SK-N-SH (cell line): Measurements from ENCODE around the gene AGFG1. TPM values are rescaled to one million over a fixed set of nuclear protein-coding genes. Genes with fewer than 3 reads are reported as not detected.

Experiments used
- CTCF ChIA-PET: fragments of 300-600, 350-600 bp; formaldehyde crosslinking; extraction: SDS; loops from one replicate; lab custom pipeline; 2021; lab: Yijun Ruan, JAX
- POLR2A ChIA-PET: fragments of 350-600 bp; sonication (Branson Sonifier 250); formaldehyde crosslinking; extraction: SDS; loops from one replicate; lab custom pipeline; 2020; ENCODE audit warnings: antibody characterized with exemption, inconsistent platforms; lab: Yijun Ruan, JAX
- DNase-seq: peaks from one replicate; pipeline ENCODE4 v3.0.0; 2012
- H2AFZ ChIP-seq: fragments of 200-600 bp; sonication (generic); 2 replicates; pipeline ENCODE4 v1.8.1; 2016; ENCODE audit warnings: antibody characterized with exemption, mild to moderate bottlenecking, low read depth
- H3F3A ChIP-seq: fragments of 200-600 bp; sonication (generic); replicated peaks from 2 replicates; pipeline ENCODE3; 2016; ENCODE audit warnings: antibody characterized with exemption, mild to moderate bottlenecking; ENCODE audit not compliant: insufficient read depth
- H3K27ac ChIP-seq, 2 experiments: fragments of 200-500 bp in 1 of 2; fragments of 200-600 bp in 1 of 2; sonication (Bioruptor generic) in 1 of 2; sonication (generic), shearing (Covaris generic) in 1 of 2; 2 replicates each; pipeline versions ENCODE4 v1.5.1 to v1.6.1; 2014 to 2016; ENCODE audit warnings: low read depth in 2 of 2, inconsistent platforms in 1 of 2, low read length in 1 of 2, mild to moderate bottlenecking in 1 of 2, mixed read lengths in 1 of 2
- H3K27me3 ChIP-seq: fragments of 200-600 bp; sonication (generic), shearing (Covaris generic); 2 replicates; pipeline ENCODE4 v1.6.1; 2016; ENCODE audit warnings: mixed run types; ENCODE audit not compliant: insufficient read depth
- H3K36me3 ChIP-seq, 2 experiments: fragments of 200-500 bp in 1 of 2; fragments of 200-600 bp in 1 of 2; sonication (Bioruptor generic) in 1 of 2; sonication (generic) in 1 of 2; replicated peaks in 1 of 2; 2 replicates each; pipeline versions ENCODE3 to v1.5.1; 2014 to 2016; ENCODE audit warnings: low read length in 1 of 2, mild to moderate bottlenecking in 1 of 2; ENCODE audit not compliant: insufficient read depth in 2 of 2, control insufficient read depth in 1 of 2
- H3K4me1 ChIP-seq, 2 experiments: fragments of 200-500 bp in 1 of 2; fragments of 200-600 bp in 1 of 2; sonication (Bioruptor generic) in 1 of 2; sonication (generic), shearing (Covaris generic) in 1 of 2; 2 replicates each; pipeline versions ENCODE4 v1.5.1 to v1.6.1; 2014 to 2016; ENCODE audit warnings: low read depth in 1 of 2, low read length in 1 of 2, mixed run types in 1 of 2; ENCODE audit not compliant: insufficient read depth in 2 of 2, control insufficient read depth in 1 of 2
- H3K4me2 ChIP-seq: fragments of 200-600 bp; sonication (generic), shearing (Covaris generic); 2 replicates; pipeline ENCODE4 v1.6.1; 2017; ENCODE audit warnings: mixed run types
- H3K4me3 ChIP-seq, 2 experiments: fragments of 200-500 bp in 1 of 2; fragments of 200-600 bp in 1 of 2; sonication (Bioruptor generic) in 1 of 2; sonication (generic), shearing (Covaris generic) in 1 of 2; 2 replicates each; pipeline versions ENCODE4 v1.5.1 to v1.8.1; 2014 to 2016; ENCODE audit warnings: low read depth in 2 of 2, inconsistent platforms in 1 of 2, low read length in 1 of 2, mild to moderate bottlenecking in 1 of 2, mixed read lengths in 1 of 2, moderate library complexity in 1 of 2
- H3K79me2 ChIP-seq: fragments of 200-600 bp; sonication (generic); 2 replicates; pipeline ENCODE4 v1.8.1; 2017; ENCODE audit warnings: mild to moderate bottlenecking; ENCODE audit not compliant: insufficient read depth
- H3K9ac ChIP-seq: fragments of 200-600 bp; sonication (generic); 2 replicates; pipeline ENCODE4 v1.6.1; 2017; ENCODE audit warnings: mixed run types
- H3K9me2 ChIP-seq: fragments of 200-600 bp; sonication (generic); 2 replicates; pipeline ENCODE4 v1.6.1; 2017; ENCODE audit warnings: mixed run types
- H3K9me3 ChIP-seq: fragments of 200-600 bp; sonication (generic); 2 replicates; pipeline ENCODE4 v1.6.1; 2017; ENCODE audit warnings: mixed run types, mild to moderate bottlenecking, moderate library complexity
- H4K20me1 ChIP-seq: fragments of 200-600 bp; sonication (generic); 2 replicates; pipeline ENCODE4 v1.6.1; 2017; ENCODE audit warnings: mild to moderate bottlenecking, mixed run types; ENCODE audit not compliant: insufficient read depth
- ELF1 ChIP-seq: IDR thresholded peaks from 2 replicates; pipeline ENCODE4 v1.4.0; 2012
- FOXJ3 ChIP-seq: sonication (generic); formaldehyde crosslinking; IDR thresholded peaks from 2 replicates; pipeline ENCODE4 v1.5.1; 2020; ENCODE audit warnings: mild to moderate bottlenecking, missing genetic modification reagents
- FOXM1 ChIP-seq: IDR thresholded peaks from 2 replicates; pipeline ENCODE4 v1.4.0; 2012; ENCODE audit warnings: low read depth, mild to moderate bottlenecking
- JUND ChIP-seq: IDR thresholded peaks from 2 replicates; pipeline ENCODE4 v1.4.0; 2012
- MXI1 ChIP-seq: IDR thresholded peaks from 2 replicates; pipeline ENCODE4 v1.6.1; 2012; ENCODE audit warnings: mild to moderate bottlenecking, low read depth, low read length, improper control_type of control experiment
- POLR2AphosphoS5 ChIP-seq: IDR thresholded peaks from 2 replicates; pipeline ENCODE4 v1.6.1; 2012; ENCODE audit warnings: low read depth, low read length
- RAD21 ChIP-seq: IDR thresholded peaks from 2 replicates; pipeline ENCODE4 v1.6.1; 2012; ENCODE audit warnings: mild to moderate bottlenecking, low read length
- SIN3A ChIP-seq: IDR thresholded peaks from 2 replicates; pipeline ENCODE4 v1.6.1; 2012; ENCODE audit warnings: low read depth, mild to moderate bottlenecking, low read length, moderate library complexity, borderline replicate concordance
- SMC3 ChIP-seq: IDR thresholded peaks from 2 replicates; pipeline ENCODE4 v1.6.1; 2012; ENCODE audit warnings: low read depth, low read length, improper control_type of control experiment
- TAF1 ChIP-seq: IDR thresholded peaks from 2 replicates; pipeline ENCODE4 v1.6.1; 2012; ENCODE audit warnings: low read depth, mild to moderate bottlenecking, low read length, moderate library complexity, borderline replicate concordance
- TEAD4 ChIP-seq: IDR thresholded peaks from 2 replicates; pipeline ENCODE4 v1.4.0; 2012; ENCODE audit warnings: mild to moderate bottlenecking, borderline replicate concordance; ENCODE audit not compliant: insufficient read depth
- USF1 ChIP-seq: IDR thresholded peaks from 2 replicates; pipeline ENCODE4 v1.4.0; 2012; ENCODE audit warnings: low read depth, borderline replicate concordance
- YY1 ChIP-seq: IDR thresholded peaks from 2 replicates; pipeline ENCODE4 v1.4.0; 2012; ENCODE audit warnings: low read depth, mild to moderate bottlenecking
- WGBS: methylation state at CpG from one replicate; pipeline ENCODE4 v1.1.6; 2017; ENCODE audit warnings: low lambda C conversion rate; 5-methylcytosine and 5-hydroxymethylcytosine counted together
- polyA plus RNA-seq, 3 experiments: library from polyadenylated mRNA; depleted of rRNA; stranded (reverse); fragments of >200 nt; gene quantifications; 2 replicates each; pipeline ENCODE4 v1.2.3, GENCODE V29; 2012
- TF ChIP-seq, protein P1 (sequence below): IDR thresholded peaks from 2 replicates; pipeline ENCODE4; 2012
- TF ChIP-seq, protein P2 (sequence below): fragments of 200-600 bp; sonication (generic); IDR thresholded peaks from 2 replicates; pipeline ENCODE4 v1.6.1; 2017; ENCODE audit warnings: antibody characterized with exemption, mild to moderate bottlenecking, moderate library complexity

The AGFG1 gene
- polyA plus RNA-seq, 1 of the 3 experiments (the other 2 are of a cell fraction), result 42.3 TPM

DNA sequence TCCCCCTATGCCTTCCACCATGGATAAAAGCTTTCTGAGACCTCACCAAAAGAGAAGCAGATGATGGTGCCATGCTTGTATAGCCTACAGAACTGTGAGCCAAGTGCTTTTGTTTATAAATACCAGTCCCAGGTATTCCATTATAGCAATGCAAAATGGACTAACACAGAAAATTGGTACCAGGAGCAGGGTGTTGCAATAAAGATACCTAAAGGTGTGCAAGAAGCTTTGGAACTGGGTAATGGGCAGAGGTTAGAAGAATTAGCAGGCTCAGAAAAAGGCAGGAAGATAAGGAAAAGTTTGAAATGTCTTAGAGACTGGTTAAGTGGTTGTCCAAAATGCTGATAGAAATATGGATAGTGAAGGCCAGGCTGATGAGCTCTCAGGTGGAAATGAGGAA, 110.4 kb downstream of the AGFG1 start (continued):
- TF ChIP-seq MXI1, result no peak
- no peak for TF ChIP-seq FOXM1
- TF ChIP-seq JUND, result no peak

DNA sequence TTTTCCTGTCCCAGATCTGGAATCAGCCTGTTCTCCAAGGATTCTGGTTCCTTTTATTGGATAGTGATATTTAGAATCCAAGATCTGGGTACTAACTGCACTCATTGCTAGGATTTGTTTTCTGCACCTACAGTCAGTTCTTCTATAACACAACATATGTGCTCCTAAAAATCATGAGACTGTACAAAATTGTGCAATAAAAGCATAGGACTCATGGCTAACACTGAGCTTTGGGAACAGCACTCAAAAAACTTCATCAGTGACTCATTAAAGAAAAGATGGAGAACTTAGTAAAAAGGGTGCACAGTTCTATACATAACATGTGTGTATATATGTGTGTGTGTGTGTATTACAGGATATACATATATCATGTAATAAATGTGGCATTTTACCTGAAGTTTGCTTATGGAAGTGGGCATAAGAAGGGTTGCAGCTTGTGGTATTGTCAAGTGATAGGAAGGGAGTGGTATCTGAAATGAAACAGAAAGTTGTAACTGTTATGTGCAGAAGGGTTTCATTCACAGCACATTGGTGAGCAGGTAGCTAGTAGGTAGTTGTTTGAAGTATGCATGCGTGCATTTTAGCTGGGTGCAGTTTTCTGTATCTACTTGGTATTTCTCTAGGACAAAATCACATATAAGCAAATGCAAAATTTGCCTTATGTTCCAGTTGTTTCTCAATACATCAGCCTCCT, 120.9 kb downstream of the AGFG1 start:
- no peak overlapping the region for H2AFZ ChIP-seq
- no peaks in the 10 kb centered on the region for H3K9me2 ChIP-seq
- no peak overlapping the region for H3K4me2 ChIP-seq
- H3K27ac ChIP-seq, result no peak overlapping the region
- H3K9ac ChIP-seq, result no peak overlapping the region
- H3K9me3 ChIP-seq, result no peaks in the 10 kb centered on the region
- CTCF ChIA-PET, result no interaction called here
- no peaks in the 10 kb centered on the region for H3F3A ChIP-seq
- no peaks in the 10 kb centered on the region for H4K20me1 ChIP-seq
- TF ChIP-seq FOXJ3 (CRISPR knock-in tag), result no peak
- TF ChIP-seq, protein P1, sequence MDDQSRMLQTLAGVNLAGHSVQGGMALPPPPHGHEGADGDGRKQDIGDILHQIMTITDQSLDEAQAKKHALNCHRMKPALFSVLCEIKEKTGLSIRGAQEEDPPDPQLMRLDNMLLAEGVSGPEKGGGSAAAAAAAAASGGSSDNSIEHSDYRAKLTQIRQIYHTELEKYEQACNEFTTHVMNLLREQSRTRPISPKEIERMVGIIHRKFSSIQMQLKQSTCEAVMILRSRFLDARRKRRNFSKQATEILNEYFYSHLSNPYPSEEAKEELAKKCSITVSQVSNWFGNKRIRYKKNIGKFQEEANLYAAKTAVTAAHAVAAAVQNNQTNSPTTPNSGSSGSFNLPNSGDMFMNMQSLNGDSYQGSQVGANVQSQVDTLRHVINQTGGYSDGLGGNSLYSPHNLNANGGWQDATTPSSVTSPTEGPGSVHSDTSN, result no peak
- TF ChIP-seq YY1, result no peak
- H3K4me3 ChIP-seq, result no peak overlapping the region
- H3K27me3 ChIP-seq, result no peaks in the 10 kb centered on the region; the same call in 1 of the 2 replicates
- H3K4me1 ChIP-seq, result no peaks in the 10 kb centered on the region
- no peak for DNase-seq
- POLR2A ChIA-PET, result no interaction called here
- H3K36me3 ChIP-seq, result no peaks in the 10 kb centered on the region
- H3K79me2 ChIP-seq, result no peaks in the 10 kb centered on the region
- 12% methylated on average over 1 of the region's 1 CpG for WGBS

DNA sequence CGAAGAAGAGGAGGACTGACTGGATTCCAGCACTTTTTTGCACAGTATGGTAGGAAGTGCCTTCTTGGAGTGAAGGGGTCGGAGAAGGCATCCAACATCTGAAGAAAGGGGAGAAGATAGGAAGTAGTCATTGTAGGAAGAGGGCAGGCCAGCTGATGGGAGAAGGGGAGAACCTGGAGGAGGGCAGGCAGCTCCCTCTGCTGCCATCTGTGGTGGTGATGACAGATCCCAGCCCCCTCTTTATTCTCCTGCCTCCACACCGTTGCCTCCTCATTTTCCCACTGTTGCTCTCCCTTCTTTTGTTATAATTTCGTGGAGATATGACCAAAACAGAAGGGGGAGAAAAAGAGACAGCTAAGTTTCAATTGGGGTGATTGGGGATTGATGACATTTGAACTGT, 123.8 kb downstream of the AGFG1 start:
- H2AFZ ChIP-seq, result no peak overlapping the region
- H3K27me3 ChIP-seq, result no peaks in the 10 kb centered on the region; the same call in 1 of the 2 replicates
- H3K79me2 ChIP-seq, result no peaks in the 10 kb centered on the region
- no peak overlapping the region for H3K27ac ChIP-seq
- H3F3A ChIP-seq, result no peaks in the 10 kb centered on the region
- no peak for DNase-seq
- H3K9me3 ChIP-seq, result no peaks in the 10 kb centered on the region
- WGBS, result 20% methylated on average over 4 of the region's 4 CpGs
- no peaks in the 10 kb centered on the region for H3K36me3 ChIP-seq
- no peak overlapping the region for H3K9ac ChIP-seq
- H3K4me1 ChIP-seq, result no peaks in the 10 kb centered on the region
- H3K4me3 ChIP-seq, result no peak overlapping the region
- CTCF ChIA-PET, result interaction anchor here (0.7 kb wide), 1 partner anchor 63 kb away, joined by 3 read pairs; no protein-coding TSS in a partner anchor
- TF ChIP-seq SMC3, result no peak
- TF ChIP-seq TAF1, result no peak
- TF ChIP-seq TEAD4, result no peak
- no peak for TF ChIP-seq RAD21
- no peak for TF ChIP-seq ELF1
- no peak for TF ChIP-seq SIN3A
- TF ChIP-seq USF1, result no peak
- TF ChIP-seq JUND, result no peak
- TF ChIP-seq POLR2AphosphoS5, result no peak
- no peak for TF ChIP-seq FOXJ3 (CRISPR knock-in tag)
- TF ChIP-seq, protein P2, sequence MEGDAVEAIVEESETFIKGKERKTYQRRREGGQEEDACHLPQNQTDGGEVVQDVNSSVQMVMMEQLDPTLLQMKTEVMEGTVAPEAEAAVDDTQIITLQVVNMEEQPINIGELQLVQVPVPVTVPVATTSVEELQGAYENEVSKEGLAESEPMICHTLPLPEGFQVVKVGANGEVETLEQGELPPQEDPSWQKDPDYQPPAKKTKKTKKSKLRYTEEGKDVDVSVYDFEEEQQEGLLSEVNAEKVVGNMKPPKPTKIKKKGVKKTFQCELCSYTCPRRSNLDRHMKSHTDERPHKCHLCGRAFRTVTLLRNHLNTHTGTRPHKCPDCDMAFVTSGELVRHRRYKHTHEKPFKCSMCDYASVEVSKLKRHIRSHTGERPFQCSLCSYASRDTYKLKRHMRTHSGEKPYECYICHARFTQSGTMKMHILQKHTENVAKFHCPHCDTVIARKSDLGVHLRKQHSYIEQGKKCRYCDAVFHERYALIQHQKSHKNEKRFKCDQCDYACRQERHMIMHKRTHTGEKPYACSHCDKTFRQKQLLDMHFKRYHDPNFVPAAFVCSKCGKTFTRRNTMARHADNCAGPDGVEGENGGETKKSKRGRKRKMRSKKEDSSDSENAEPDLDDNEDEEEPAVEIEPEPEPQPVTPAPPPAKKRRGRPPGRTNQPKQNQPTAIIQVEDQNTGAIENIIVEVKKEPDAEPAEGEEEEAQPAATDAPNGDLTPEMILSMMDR, result no peak
- TF ChIP-seq, all 33 proteins: peak for 0
- POLR2A ChIA-PET, result no interaction called here
- H3K9me2 ChIP-seq, result no peaks in the 10 kb centered on the region
- no peak overlapping the region for H3K4me2 ChIP-seq
- H4K20me1 ChIP-seq, result no peaks in the 10 kb centered on the region
